ENCODE data around the gene LSR. TPM values are rescaled to one million over a fixed set of nuclear protein-coding genes. Genes with fewer than 3 reads are reported as not detected.

The LSR gene
- total and polyA plus RNA-seq, 4 donors, result 2.0 to 29.4 (median 23.3) TPM

DNA sequence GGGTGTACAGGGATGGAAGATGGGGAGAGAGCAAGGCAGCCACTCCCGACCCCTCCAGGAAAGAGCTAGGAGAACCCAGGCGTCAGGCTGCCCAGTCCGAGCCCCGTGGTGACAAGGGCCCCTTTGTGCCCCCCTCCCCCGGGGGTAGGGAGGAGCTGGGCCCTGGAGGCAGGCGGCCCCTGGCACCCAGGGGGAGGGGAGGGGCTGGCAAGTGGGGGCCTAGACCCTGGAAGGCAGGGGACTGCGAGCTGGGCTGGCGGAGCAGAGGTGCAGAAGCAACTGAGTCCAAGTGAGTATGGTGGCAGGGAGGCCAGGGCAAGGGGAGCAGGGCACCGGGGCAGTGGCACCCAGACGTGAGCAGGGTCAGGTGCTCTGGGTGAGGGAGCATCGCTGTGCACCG, 43.1 kb downstream of the LSR start, which contains the start of gene MAG:
Gene MAG, plus strand, starts transcription at position 246 of the 400 bp plus-strand sequence. CDS start 3,248 bp downstream, outside the sequence.
- Histone ChIP-seq H3K4me1 (ENCODE audit: control insufficient read depth, insufficient read depth, low read length) (peaks cover 46% of the 10 kb centered on the region), H3K9me3 (ENCODE audit: control insufficient read depth, insufficient read depth, low read length) (no peaks in the 10 kb centered on the region), H3K4me3 (ENCODE audit: low read depth, low read length) (peak within 1 kb of the TSS; percentile 17), H3K27me3 (ENCODE audit: control insufficient read depth, insufficient read depth, low read length) (no peaks in the 10 kb centered on the region), H3K27ac (ENCODE audit: low read depth, low read length) (peak within 1 kb of the TSS; percentile 31), H3K36me3 (ENCODE audit: control insufficient read depth, insufficient read depth, low read length) (no peaks in the 10 kb centered on the region)
- DNase-seq (ENCODE audit: low read depth in 4 of 6, low spot score in 6 of 6), result peak in 1 of 6 donors; percentile 34
- WGBS (ENCODE audit: insufficient coverage), result 77% methylated on average over 12 of the region's 12 CpGs

DNA sequence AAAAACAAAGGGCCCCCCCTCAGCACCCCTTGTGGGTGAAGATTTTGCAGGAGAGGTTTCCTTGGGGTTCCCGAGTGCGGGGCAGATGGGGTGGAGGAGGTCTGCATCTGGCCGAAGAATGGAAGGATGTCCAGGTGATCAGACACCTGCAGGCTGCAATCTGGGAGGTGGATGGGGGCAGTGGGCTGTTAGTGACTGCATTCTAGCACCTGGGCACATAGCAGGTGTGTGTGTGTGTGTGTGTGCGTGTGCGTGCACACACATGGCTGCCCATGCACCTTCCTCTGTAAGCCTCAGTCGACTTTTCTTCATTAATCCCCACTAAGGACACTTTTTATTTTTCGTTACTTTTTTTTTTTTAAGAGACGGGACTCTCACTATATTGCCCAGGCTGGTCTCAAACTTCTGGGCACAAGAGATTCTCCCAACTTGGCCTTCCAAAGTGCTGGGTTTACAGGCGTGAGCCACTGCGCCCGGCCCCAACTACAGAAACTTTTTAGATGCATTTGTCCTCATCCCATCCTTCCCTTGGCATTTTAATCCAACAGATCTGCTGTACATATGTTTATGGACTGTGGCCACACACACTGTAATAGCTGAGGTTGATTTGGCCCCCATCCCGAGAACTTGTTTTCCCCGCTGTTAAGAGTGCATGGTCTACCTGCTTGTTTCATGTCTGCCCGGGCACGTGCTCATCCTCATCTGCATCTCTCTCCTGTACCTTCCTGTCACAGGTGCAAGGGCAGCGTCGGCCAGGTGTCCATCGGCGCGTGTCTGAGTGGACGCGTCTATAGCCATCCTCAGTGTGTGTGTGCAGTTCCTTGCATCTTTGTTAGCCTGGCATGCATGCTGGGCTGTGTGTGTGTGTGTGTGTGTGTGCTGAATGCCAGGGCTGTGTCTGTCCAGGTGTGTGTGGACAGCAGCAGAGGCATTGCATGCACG, 43.9 kb downstream of the LSR start:
- Histone ChIP-seq H3K9me3 (ENCODE audit: control insufficient read depth, insufficient read depth, low read length) (no peaks in the 10 kb centered on the region), H3K27ac (ENCODE audit: low read depth, low read length) (peak overlapping the region; percentile 55), H3K4me1 (ENCODE audit: control insufficient read depth, insufficient read depth, low read length) (peaks cover 46% of the 10 kb centered on the region), H3K4me3 (ENCODE audit: low read depth, low read length) (peak overlapping the region; percentile 17), H3K27me3 (ENCODE audit: control insufficient read depth, insufficient read depth, low read length) (no peaks in the 10 kb centered on the region), H3K36me3 (ENCODE audit: control insufficient read depth, insufficient read depth, low read length) (peaks cover under 1% of the 10 kb centered on the region)
- DNase-seq (ENCODE audit: low read depth in 4 of 6, low spot score in 6 of 6), result no peak
- WGBS (ENCODE audit: insufficient coverage), result 86% methylated on average over 17 of the region's 23 CpGs

DNA sequence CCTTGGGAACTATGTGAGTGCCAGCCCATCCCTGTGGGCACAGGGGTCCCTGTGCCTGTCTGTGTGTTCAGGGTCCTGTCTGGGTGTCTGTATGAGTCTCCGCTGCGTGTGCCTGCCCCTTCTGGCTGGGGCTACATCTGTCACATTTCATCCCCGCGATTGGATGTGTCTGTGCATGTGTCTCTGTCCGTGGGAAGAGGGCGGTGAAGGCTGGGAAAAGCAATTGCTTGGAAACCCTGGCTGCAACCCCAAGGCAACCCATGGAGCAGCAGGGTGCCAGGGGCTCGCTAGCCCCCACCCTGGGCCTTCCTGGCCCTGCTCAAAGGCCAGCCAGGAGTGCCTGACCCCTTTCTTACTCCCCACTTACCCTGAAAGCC, 44.5 kb downstream of the LSR start:
- H3K27ac ChIP-seq (ENCODE audit: low read depth, low read length), result peak overlapping the region; percentile 55
- no peak for DNase-seq (ENCODE audit: low read depth in 4 of 6, low spot score in 6 of 6)
- H3K4me1 ChIP-seq (ENCODE audit: control insufficient read depth, insufficient read depth, low read length), result peaks cover 46% of the 10 kb centered on the region
- H3K4me3 ChIP-seq (ENCODE audit: low read depth, low read length), result peak overlapping the region; percentile 17
- no peaks in the 10 kb centered on the region for H3K27me3 ChIP-seq (ENCODE audit: control insufficient read depth, insufficient read depth, low read length)
- peaks cover 7% of the 10 kb centered on the region for H3K36me3 ChIP-seq (ENCODE audit: control insufficient read depth, insufficient read depth, low read length)
- 20% methylated on average over 6 of the region's 7 CpGs for WGBS (ENCODE audit: insufficient coverage)
- H3K9me3 ChIP-seq (ENCODE audit: control insufficient read depth, insufficient read depth, low read length), result no peaks in the 10 kb centered on the region

DNA sequence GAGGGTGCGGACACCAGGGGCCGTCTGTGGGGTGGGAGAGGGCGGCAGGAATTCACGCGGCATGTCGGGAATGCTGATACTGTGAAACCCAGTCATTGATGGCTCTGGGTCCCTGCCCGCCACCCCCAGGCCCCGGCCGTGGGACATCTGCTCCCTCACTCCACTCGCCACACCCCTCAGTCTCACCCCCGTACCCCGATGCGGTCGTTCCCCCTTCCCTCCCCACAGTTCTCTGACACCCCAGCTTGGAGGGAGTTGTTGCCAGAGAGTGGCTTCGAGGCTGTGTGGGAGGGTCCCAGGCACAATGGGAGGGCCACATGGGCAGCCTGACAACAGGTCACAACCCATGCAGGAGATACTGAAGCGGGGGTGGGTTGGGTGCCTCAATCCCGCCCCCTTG, 45.0 kb downstream of the LSR start:
- Histone ChIP-seq H3K36me3 (ENCODE audit: control insufficient read depth, insufficient read depth, low read length) (peaks cover 12% of the 10 kb centered on the region), H3K4me1 (ENCODE audit: control insufficient read depth, insufficient read depth, low read length) (peaks cover 46% of the 10 kb centered on the region), H3K27ac (ENCODE audit: low read depth, low read length) (peak overlapping the region; percentile 55), H3K27me3 (ENCODE audit: control insufficient read depth, insufficient read depth, low read length) (no peaks in the 10 kb centered on the region), H3K4me3 (ENCODE audit: low read depth, low read length) (no peak overlapping the region), H3K9me3 (ENCODE audit: control insufficient read depth, insufficient read depth, low read length) (no peaks in the 10 kb centered on the region)
- WGBS (ENCODE audit: insufficient coverage), result 35% methylated on average over 12 of the region's 17 CpGs
- DNase-seq (ENCODE audit: low read depth in 4 of 6, low spot score in 6 of 6), result no peak

DNA sequence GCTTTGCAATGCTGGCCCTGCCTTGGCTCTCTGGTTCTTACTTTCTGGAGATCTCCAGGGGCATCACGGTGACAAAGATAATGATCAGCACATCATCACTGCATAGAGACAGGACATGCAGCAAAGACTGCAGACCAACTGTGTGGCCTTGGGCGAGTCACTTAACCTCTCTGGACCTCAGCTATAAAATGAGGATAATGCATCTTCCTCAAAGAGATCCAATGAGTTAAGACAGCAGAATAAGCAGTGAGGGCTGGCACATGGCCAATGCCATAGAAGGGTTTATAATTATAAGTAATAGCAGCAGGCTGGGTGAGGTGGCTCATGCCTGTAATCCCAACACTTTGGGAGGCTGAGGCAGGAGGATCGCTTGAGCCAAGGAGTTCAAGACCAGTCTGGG, 45.5 kb downstream of the LSR start:
- 62% methylated on average over 2 of the region's 3 CpGs for WGBS (ENCODE audit: insufficient coverage)
- H3K4me1 ChIP-seq (ENCODE audit: control insufficient read depth, insufficient read depth, low read length), result peaks cover 46% of the 10 kb centered on the region
- H3K36me3 ChIP-seq (ENCODE audit: control insufficient read depth, insufficient read depth, low read length), result peaks cover 12% of the 10 kb centered on the region
- no peak overlapping the region for H3K27ac ChIP-seq (ENCODE audit: low read depth, low read length)
- no peaks in the 10 kb centered on the region for H3K9me3 ChIP-seq (ENCODE audit: control insufficient read depth, insufficient read depth, low read length)
- no peaks in the 10 kb centered on the region for H3K27me3 ChIP-seq (ENCODE audit: control insufficient read depth, insufficient read depth, low read length)
- DNase-seq (ENCODE audit: low read depth in 4 of 6, low spot score in 6 of 6), result no peak
- H3K4me3 ChIP-seq (ENCODE audit: low read depth, low read length), result no peak overlapping the region

DNA sequence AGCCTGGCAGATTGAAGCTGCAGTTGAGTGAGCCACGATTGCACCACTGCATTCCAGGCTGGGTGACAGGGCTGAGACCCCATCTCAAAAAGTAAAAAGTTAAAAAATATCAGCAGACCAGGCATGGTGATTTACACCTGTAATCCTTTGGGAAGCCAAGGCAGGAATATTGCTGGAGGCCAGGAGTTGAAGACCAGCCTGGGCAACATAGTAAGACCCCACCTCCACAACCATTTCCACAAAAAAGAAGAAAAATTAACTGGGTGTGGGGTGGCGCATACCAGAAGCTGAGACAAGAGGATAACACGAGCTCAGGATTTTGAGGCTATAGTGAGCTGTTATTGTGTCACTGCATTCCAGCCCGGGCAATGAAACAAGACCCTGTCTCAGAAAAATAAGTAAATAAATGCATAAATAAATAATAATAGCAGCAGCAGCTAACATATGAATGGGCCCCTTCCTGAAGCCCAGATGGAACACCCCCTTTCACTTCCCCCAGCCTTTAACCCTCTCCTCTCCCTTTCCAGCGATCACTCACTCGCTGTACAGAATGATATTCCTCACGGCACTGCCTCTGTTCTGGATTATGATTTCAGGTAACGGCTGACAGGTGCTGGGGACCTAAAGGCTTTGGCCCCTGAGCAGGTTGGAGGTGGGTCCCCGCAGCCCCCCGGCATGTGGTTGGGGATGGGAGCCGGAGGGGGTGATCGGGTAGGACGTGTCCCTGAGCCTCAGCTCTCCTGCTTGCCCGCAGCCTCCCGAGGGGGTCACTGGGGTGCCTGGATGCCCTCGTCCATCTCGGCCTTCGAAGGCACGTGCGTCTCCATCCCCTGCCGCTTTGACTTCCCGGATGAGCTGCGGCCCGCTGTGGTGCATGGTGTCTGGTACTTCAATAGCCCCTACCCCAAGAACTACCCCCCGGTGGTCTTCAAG, 46.3 kb downstream of the LSR start:
- no peaks in the 10 kb centered on the region for H3K9me3 ChIP-seq (ENCODE audit: control insufficient read depth, insufficient read depth, low read length)
- peak overlapping the region; percentile 25 for H3K27ac ChIP-seq (ENCODE audit: low read depth, low read length)
- peaks cover 12% of the 10 kb centered on the region for H3K36me3 ChIP-seq (ENCODE audit: control insufficient read depth, insufficient read depth, low read length)
- peaks cover 49% of the 10 kb centered on the region for H3K4me1 ChIP-seq (ENCODE audit: control insufficient read depth, insufficient read depth, low read length)
- H3K4me3 ChIP-seq (ENCODE audit: low read depth, low read length), result no peak overlapping the region
- 56% methylated on average over 21 of the region's 25 CpGs for WGBS (ENCODE audit: insufficient coverage)
- no peak for DNase-seq (ENCODE audit: low read depth in 4 of 6, low spot score in 6 of 6)
- no peaks in the 10 kb centered on the region for H3K27me3 ChIP-seq (ENCODE audit: control insufficient read depth, insufficient read depth, low read length)

DNA sequence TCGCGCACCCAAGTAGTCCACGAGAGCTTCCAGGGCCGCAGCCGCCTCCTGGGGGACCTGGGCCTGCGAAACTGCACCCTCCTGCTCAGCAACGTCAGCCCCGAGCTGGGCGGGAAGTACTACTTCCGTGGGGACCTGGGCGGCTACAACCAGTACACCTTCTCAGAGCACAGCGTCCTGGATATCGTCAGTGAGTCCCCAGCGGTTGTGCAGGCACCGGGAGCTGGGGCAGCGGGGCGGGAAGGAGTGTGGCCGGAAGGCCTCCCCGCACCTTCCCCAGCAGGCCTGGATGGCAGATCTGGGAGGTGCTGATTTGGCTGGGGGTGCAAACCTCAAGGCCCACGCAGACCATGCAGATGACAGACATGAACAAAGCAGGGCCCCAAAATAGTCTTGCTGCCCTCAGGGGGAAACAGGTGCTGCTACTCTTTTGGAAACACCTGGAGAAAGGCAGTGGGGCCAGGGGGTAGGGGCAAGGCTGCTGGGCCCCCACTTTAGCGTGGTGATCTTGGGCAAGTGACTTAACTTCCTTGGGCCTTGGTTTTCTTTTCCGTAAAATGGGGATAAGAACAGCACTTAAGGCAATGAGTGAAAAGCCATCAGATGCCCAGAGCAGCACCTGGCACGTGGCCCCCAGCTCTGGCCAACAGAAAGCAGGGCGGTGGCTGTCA, 47.1 kb downstream of the LSR start:
- H3K4me3 ChIP-seq (ENCODE audit: low read depth, low read length), result no peak overlapping the region
- no peaks in the 10 kb centered on the region for H3K9me3 ChIP-seq (ENCODE audit: control insufficient read depth, insufficient read depth, low read length)
- H3K4me1 ChIP-seq (ENCODE audit: control insufficient read depth, insufficient read depth, low read length), result peaks cover 42% of the 10 kb centered on the region
- WGBS (ENCODE audit: insufficient coverage), result 63% methylated on average over 15 of the region's 24 CpGs
- no peaks in the 10 kb centered on the region for H3K27me3 ChIP-seq (ENCODE audit: control insufficient read depth, insufficient read depth, low read length)
- no peak for DNase-seq (ENCODE audit: low read depth in 4 of 6, low spot score in 6 of 6)
- no peak overlapping the region for H3K27ac ChIP-seq (ENCODE audit: low read depth, low read length)
- peaks cover 12% of the 10 kb centered on the region for H3K36me3 ChIP-seq (ENCODE audit: control insufficient read depth, insufficient read depth, low read length)

DNA sequence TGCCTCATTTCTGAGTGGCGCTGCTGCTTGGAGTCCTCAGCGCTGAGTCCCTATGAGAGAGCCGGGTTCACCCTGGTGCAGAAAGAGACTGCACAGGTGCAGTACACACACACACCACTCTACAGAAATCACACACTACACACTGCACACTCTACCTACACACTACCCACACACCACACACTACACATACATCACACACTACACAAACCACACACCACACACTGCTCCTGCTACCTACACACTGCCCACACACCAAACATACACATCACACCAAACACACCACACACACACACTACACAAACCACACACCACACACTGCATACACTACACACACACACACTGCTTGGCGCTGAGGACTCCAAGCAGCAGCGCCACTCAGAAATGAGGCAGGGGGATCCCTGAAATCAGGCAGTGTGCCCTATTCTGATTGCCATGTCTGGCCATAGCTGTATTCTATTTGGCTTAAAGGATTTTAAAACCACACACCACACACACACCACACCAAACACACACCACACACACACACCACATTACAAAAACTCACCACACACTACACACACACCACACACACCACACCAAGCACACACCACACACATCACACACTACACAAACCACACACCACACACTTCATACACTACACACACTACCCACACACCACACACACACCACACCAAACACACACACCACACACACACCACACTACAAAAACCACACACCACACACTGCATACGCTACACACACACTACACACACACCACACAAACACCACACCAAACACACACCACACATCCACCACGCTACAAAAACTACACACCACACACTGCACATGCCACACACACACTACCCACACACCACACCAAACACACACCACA, 48.1 kb downstream of the LSR start:
- DNase-seq (ENCODE audit: low read depth in 4 of 6, low spot score in 6 of 6), result no peak
- 88% methylated on average over 7 of the region's 7 CpGs for WGBS (ENCODE audit: insufficient coverage)
- H3K4me1 ChIP-seq (ENCODE audit: control insufficient read depth, insufficient read depth, low read length), result peaks cover 32% of the 10 kb centered on the region
- H3K27me3 ChIP-seq (ENCODE audit: control insufficient read depth, insufficient read depth, low read length), result no peaks in the 10 kb centered on the region
- no peak overlapping the region for H3K4me3 ChIP-seq (ENCODE audit: low read depth, low read length)
- no peaks in the 10 kb centered on the region for H3K9me3 ChIP-seq (ENCODE audit: control insufficient read depth, insufficient read depth, low read length)
- H3K36me3 ChIP-seq (ENCODE audit: control insufficient read depth, insufficient read depth, low read length), result peaks cover 12% of the 10 kb centered on the region
- no peak overlapping the region for H3K27ac ChIP-seq (ENCODE audit: low read depth, low read length)
